H4 (cell line): ENCODE results near the gene HNRNPC. TPM values are rescaled to one million over a fixed set of nuclear protein-coding genes. Genes with fewer than 3 reads are reported as not detected.
"Not testable (repeated sequence)": the region's sequence is repeated elsewhere in the genome, so short reads cannot be mapped to it uniquely, and the experiment has no call there.

Experiments used
- DNase-seq: peaks from one replicate; pipeline ENCODE4 v3.0.0-alpha.2; 2015; ENCODE audit warnings: low spot score
- total RNA-seq: library from RNA; depleted of rRNA; stranded (reverse); fragments of >200 nt; shearing (Covaris generic); gene quantifications from 2 replicates; pipeline ENCODE4 v1.2.3, GENCODE V29; 2014; rRNA removed

Gene HNRNPC
- total RNA-seq, 1 experiment from 2014 or later = 1,559 TPM

DNA sequence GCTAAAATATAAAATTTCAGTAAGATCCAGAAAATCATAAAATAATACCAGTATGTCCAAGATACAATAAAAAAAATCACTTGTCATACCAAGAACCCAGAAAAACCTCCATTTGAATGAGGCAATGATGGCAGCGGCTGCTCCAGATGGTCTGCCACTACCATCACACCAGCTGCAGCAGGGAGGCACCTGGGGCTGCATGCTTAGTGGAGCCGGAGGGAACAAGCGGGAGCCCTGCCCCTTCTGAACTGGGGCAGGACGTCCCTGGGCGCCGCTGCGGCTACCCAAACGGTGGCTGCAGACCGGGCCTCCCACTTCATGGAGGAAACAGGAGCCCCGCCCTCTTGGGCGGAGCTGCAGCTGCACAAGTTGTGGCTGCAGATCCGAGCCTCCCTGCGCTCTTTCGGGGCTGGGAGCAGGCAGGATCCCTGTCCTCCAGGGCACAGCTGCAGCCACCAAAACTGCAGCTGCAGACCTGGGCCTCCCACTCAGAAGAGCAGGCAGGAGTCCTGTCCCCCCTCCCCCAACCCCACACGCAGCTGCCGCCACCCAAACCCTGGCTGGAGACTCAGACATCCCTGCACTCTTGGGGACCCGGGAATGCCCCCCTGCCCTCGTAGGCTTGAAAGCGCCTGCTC is 77.3 kb downstream of the HNRNPC start:
- DNase-seq = peak; percentile 62

DNA sequence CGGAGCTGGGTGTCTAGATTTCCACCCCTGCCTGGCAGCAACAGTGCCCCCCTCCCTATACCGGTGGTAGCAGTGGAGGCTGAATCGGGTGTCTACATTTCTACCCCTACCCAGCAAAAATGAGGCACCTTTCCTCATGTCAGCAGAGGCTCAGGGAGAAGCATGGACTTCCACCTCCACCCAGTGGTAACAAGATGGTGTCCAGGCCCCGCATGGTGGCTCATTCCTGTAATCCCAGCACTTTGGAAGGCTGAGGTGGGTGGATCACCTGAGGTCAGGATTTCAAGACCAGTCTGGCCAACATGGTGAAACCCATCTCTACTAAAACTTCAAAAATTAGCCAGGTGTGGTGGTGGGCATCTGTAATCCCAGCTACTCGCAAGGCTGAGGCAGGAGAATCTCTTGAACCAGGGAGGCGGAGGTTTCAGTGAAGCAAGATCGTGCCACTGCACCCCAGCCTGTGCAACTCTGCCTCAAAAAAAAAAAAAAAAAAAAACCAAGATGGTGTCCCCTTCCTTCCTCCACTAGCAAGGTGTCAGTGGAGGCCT is 77.9 kb downstream of the HNRNPC start:
- DNase-seq = no peak

DNA sequence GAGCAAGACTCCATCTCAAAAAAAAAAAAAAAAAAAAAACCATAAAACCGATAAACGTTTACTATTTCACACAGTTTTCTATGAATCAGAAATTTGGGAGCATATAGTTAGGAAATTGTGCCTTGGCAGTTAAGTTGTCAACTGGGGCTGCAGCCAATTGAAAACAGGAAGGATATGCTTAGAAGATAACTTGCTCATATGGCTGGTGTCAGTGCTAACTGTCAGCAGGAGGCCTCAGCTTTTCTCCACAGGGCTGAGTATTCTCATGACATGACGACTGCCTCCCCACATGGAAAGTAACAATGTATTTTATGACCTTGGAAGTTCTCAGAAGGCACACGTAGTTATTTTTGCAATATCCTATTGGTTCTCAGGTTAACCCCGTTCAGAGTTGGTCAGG is 83.8 kb downstream of the HNRNPC start:
- no peak for DNase-seq

DNA sequence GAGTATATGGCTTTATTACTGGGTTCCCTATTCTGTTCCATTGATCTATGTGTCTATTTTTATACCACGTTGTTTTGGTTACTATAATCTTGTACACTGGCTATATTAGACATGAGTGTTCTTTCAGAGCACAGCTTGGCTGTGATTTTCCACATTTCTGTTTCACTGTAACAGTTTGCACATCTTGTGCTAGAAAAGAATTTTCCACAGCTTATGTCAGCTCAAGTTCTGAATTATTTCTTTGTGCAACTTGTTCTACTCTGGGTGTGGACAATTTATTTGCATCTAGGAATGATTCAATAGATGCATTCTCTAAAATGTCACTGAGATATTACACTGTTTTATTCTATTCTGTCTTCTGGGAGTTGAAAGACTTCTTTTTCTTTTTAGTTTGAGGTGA is 85.0 kb downstream of the HNRNPC start:
- no peak for DNase-seq

DNA sequence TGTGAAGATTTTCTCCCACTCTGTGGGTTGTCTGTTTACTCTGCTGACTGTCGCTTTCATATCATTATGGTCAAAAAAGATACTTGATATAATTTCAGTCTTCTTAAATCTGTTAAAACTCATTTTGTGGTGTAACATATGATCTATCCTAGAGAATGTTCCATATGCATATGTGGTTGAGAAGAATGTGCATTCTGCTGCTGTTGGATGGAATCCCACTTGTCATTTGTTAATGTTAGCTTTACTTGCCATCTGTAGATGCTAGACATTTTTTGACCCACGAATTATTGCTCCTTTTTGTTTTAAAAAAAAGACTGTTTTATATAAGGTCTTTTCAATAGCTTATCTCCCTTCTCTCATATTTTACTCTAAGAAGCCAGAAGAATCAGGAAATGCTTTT is 87.1 kb downstream of the HNRNPC start:
- no peak for DNase-seq

DNA sequence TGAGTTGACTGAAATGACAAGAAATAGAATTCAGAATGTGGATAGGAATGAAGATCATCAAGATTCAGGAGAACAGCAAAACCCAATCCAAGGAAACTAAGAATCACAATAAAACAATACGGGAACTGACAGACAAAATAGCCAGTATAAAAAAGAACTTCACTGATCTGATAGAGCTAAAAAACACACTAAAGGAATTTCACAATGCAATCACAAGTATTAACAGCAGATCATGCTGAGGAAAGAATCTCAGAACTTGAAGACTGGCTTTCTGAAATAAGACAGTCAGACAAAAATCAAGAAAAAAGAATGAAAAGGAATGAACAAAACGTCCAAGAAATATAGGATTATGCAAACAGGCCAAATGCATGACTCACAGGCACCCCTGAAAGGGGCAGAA is 98.1 kb downstream of the HNRNPC start:
- no peak for DNase-seq

DNA sequence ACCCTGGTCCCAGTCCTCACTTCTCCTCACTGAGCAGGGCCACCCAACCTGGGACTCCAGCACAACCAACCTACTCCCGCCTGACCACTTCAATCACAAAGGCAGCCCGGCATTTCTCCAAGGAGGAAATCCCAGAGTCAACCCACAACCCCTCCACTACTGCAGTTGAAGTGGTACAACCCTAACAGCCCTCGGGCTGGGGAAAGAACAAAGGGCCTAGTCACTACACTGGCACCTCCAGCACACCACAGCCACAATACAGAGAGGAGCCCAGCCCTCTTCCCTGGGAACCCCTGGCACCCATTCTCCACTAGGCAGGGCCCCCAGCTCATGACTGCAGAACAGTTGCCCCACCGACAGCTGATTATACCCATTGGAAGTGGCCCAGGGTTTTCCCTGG is 99.7 kb downstream of the HNRNPC start:
- DNase-seq = no peak

DNA sequence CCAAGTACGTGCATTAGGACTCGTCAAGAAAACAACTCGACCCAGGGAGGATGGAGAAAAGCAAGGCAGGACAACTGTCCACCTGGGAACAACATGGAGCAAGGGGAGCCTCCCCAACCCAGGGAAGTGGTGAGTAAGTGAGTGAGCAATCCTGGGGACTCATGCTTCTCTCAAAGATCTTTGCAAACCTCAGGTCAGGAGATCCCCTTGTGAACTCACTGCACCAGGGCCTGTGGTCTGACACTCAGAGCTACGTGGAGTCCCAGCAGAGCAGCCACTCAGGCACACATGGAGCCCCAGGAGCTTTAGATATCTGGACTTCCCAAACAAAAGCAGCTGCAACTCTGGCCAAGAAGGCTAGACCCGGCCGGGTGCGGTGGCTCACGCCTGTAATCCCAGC is 101.2 kb downstream of the HNRNPC start:
- DNase-seq = no peak

DNA sequence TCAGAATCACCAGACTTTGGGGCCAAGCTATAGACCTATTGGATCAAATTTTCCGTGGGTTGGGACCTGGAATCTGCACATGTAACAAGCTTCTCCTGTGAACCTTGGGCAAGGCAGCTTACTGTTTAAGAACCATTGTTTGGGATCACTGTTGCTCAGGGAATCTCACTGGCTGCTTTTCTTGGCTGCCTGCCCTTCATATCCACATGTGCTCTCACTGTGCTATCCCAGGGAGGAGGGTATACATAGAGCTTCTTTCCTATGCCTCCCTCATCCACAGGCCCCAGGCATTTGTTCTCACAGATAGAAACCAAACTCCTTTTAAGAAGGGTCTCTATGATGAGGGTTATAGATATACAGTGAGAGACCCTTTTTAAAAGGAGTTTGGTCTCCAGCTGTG is 103.6 kb downstream of the HNRNPC start:
- not testable (repeated sequence) for DNase-seq

DNA sequence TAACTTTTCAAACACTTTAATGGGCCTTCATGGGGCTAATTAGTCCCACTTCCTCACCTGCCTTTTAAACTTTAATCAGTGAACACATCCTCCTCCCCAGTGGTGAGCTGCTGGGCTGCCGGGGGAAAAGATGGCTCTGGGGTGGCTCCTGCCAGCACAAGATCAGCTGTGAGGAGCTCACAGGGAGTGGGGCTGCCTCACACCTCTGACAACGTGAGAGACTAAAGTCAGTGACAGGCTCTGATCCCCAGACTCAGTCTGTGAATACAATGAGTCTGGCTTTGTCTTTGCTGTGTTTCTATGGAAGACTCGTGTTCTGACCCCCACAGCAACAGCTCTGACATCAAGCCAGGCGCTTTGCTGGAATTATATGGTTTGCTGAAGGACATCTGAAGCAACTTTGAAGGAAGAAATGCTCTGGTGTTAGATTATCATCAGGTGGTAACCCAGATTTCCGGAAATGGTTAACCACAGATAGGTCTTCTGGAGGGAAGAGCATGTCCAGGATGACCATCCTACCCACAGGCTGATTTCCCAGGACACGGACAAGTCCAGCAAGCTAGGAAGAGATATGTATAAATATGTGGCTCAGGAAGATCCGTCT is 104.1 kb downstream of the HNRNPC start:
- DNase-seq = not testable (repeated sequence)

DNA sequence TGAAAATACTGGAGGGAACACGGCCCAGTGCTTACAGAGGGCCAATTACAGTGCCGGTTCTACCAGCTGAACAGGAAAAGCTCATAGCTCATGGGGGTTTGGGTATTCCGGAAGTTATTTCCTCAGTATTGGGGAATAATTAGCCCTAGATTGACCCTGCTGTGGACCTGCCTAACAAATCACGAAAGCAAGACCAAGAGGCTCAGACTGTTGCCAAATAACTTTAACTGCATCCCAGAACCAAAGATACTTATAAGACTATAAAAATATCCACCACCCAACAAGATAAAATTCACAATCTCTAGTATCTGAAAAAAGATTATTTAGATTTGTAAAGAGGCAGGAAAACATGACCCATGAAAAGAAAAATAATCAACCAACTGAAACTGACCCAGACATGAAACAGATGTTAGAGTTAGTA is 105.4 kb downstream of the HNRNPC start:
- no peak for DNase-seq

DNA sequence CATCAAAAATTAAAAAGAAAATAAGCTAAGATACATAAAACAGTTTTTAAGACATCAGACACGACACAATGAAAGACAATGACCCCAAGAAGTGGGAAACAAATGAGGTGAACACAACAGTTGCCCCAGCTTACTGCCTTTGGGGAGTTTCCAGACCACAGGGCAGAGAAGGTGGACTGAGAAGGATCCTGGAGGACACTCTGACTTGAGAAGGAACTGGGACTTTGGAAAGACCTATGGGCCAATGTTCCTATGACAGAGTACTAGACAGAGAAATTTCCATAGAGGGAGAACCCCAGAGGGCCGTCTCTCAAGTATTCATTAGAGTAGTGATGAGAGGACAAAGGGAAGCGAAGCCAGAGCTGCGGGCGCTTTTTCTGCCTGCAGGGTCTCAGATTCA is 107.2 kb downstream of the HNRNPC start:
- no peak for DNase-seq

DNA sequence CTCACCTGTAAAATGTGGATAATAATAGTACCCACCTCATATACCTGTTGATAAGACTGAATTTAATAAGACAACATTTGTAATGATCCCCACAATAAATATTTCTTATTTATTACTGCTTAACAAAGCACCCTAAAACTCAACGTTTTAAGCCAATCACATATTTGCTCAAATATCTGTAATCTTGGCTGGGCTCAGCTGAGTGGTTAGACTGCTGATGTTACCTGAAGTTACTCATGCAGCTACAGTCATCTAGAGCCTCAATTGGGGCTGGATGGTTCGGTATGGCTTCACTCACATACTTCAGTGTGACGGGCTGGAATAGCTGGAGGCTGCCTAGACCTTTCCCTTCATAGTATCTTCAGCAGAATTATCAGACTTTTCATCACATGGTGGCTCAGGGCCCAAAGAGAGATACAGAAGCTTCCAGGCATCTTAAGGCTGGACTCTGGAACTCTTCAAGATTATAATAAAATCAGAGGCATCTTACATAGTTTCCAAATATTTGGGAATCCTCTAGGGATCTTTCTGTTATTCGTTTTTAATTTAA is 109.1 kb downstream of the HNRNPC start:
- no peak for DNase-seq

Other genes starting within 250 kb of the HNRNPC start
- gene NDRG2, start 244.4 kb downstream of the HNRNPC start, total RNA-seq = 1.3 and 8.5 TPM in 2 replicates
- not detected in 2 replicates for gene TPPP2, start 239.2 kb downstream of the HNRNPC start, total RNA-seq
- gene RNASE13, start 234.6 kb downstream of the HNRNPC start, total RNA-seq = not detected in 2 replicates
- not detected in 2 replicates for gene RNASE7, start 227.1 kb downstream of the HNRNPC start, total RNA-seq
- gene RNASE8, start 211.6 kb downstream of the HNRNPC start, total RNA-seq = not detected in 2 replicates
- 11.2 and 15.4 TPM in 2 replicates for gene ARHGEF40, start 199.1 kb downstream of the HNRNPC start, total RNA-seq
- gene ZNF219, start 170.8 kb downstream of the HNRNPC start, total RNA-seq = 7.3 and 11.3 TPM in 2 replicates
- gene TMEM253, start 168.4 kb downstream of the HNRNPC start, total RNA-seq = 0.47 and 0.68 TPM in 2 replicates
- gene OR5AU1, start 113.4 kb downstream of the HNRNPC start, total RNA-seq = not detected in 2 replicates
- not detected in 2 replicates for gene RPGRIP1, start 10.6 kb upstream of the HNRNPC start, total RNA-seq
- 88.6 and 104 TPM in 2 replicates for gene SUPT16H, start 114.6 kb upstream of the HNRNPC start, total RNA-seq
- gene CHD8, start 186.7 kb upstream of the HNRNPC start, total RNA-seq = 19.5 and 26.5 TPM in 2 replicates
- gene RAB2B, start 207.5 kb upstream of the HNRNPC start, total RNA-seq = 17.5 and 22.9 TPM in 2 replicates
- 12.7 and 14.3 TPM in 2 replicates for gene TOX4, start 207.8 kb upstream of the HNRNPC start, total RNA-seq
- 55.3 and 56.8 TPM in 2 replicates for gene METTL3, start 241.9 kb upstream of the HNRNPC start, total RNA-seq